HG02938 (cell line): ENCODE results near the gene SLC19A2.

Experiments used
- ATAC-seq: cut with Tn5 transposase; IDR thresholded peaks from one replicate; pipeline ENCODE4 v1.9.1; 2021; ENCODE audit warnings: mild to moderate bottlenecking, moderate library complexity; ENCODE audit not compliant: unreplicated experiment

SLC19A2 gene

GRCh38 chr1:169414952-169415351 is 70.8 kb downstream of the SLC19A2 start:
- no peak for ATAC-seq
